Measurements from ENCODE around the gene GRID1. TPM values are rescaled to one million over a fixed set of nuclear protein-coding genes. Genes with fewer than 3 reads are reported as not detected.

GRID1 gene
- polyA plus RNA-seq, 1 donor (not counting 4 experiments of a cell fraction or from before 2014, with no cell fraction given) = 0.01 TPM

- Histone ChIP-seq H3K9me1 (ENCODE audit: control insufficient read depth, extremely low read depth, insufficient read depth, low read length) (no peaks in the 10 kb centered on the region), H3K27ac (ENCODE audit: control insufficient read depth, insufficient read depth, low read length) (no peak overlapping the region), H4K20me1 (ENCODE audit: control insufficient read depth, extremely low read depth, insufficient read depth, low read length) (no peaks in the 10 kb centered on the region), H3K4me1 (ENCODE audit: control insufficient read depth, extremely low read depth, insufficient read depth, low read length) (no peaks in the 10 kb centered on the region), H3K4me2 (ENCODE audit: control insufficient read depth, extremely low read depth, insufficient read depth, low read depth, low read length) (no peak overlapping the region), H3K36me3 (ENCODE audit: control insufficient read depth in 2 of 2, extremely low read depth in 1 of 2, insufficient read depth in 2 of 2, low read length in 2 of 2) (no peaks in the 10 kb centered on the region), H3K9ac (ENCODE audit: control insufficient read depth, extremely low read depth, insufficient read depth, low read length) (no peak overlapping the region), H3K79me2 (ENCODE audit: control insufficient read depth, insufficient read depth, low read length) (no peaks in the 10 kb centered on the region), H3K4me3 (ENCODE audit: control insufficient read depth in 2 of 3, extremely low read depth in 1 of 3, insufficient read depth in 2 of 3, low read depth in 1 of 3, low read length in 3 of 3) (no peak overlapping the region), H3K9me3 (ENCODE audit: control insufficient read depth, low read depth, low read length) (no peaks in the 10 kb centered on the region), H3K27me3 (ENCODE audit: control insufficient read depth, extremely low read depth, insufficient read depth, low read length) (no peaks in the 10 kb centered on the region), H2AFZ (ENCODE audit: control insufficient read depth, low read length) (no peak overlapping the region)
- dilution Hi-C loops (cut with MboI; ENCODE audit: extremely low pct_ligation_motif_present, low sequenced_read_pairs) = no loop called here
- TF ChIP-seq EZH2 (IDR thresholded peaks at IDR 0.05; ENCODE audit: low read length) = no peak
- TF ChIP-seq CTCF (optimal IDR thresholded peaks at IDR 0.05 in 1 of 3, IDR thresholded peaks at IDR 0.05 in 1 of 3, conservative IDR thresholded peaks at IDR 0.05 in 1 of 3; ENCODE audit: extremely low read depth in 1 of 3, insufficient read depth in 2 of 3, low read length in 3 of 3) = peak in 2 of 3 experiments; percentile 10 to 33
- DNase-seq (ENCODE audit: low read depth, low spot score) (no peak), FAIRE-seq (no peak)
Measured at GRCh38 chr10:85786401-85786899, 580.1 kb downstream of the GRID1 start.

GRCh38 chr10:85784792-85785191, 581.8 kb downstream of the GRID1 start:
- Histone ChIP-seq H3K4me1 (ENCODE audit: control insufficient read depth, extremely low read depth, insufficient read depth, low read length) (no peaks in the 10 kb centered on the region), H3K9ac (ENCODE audit: control insufficient read depth, extremely low read depth, insufficient read depth, low read length) (no peak overlapping the region), H3K9me1 (ENCODE audit: control insufficient read depth, extremely low read depth, insufficient read depth, low read length) (no peaks in the 10 kb centered on the region), H3K4me2 (ENCODE audit: control insufficient read depth, extremely low read depth, insufficient read depth, low read depth, low read length) (no peak overlapping the region), H4K20me1 (ENCODE audit: control insufficient read depth, extremely low read depth, insufficient read depth, low read length) (no peaks in the 10 kb centered on the region), H3K27ac (ENCODE audit: control insufficient read depth, insufficient read depth, low read length) (no peak overlapping the region), H3K79me2 (ENCODE audit: control insufficient read depth, insufficient read depth, low read length) (no peaks in the 10 kb centered on the region), H3K4me3 (ENCODE audit: control insufficient read depth in 2 of 3, extremely low read depth in 1 of 3, insufficient read depth in 2 of 3, low read depth in 1 of 3, low read length in 3 of 3) (no peak overlapping the region), H3K36me3 (ENCODE audit: control insufficient read depth in 2 of 2, extremely low read depth in 1 of 2, insufficient read depth in 2 of 2, low read length in 2 of 2) (no peaks in the 10 kb centered on the region), H2AFZ (ENCODE audit: control insufficient read depth, low read length) (no peak overlapping the region), H3K27me3 (ENCODE audit: control insufficient read depth, extremely low read depth, insufficient read depth, low read length) (no peaks in the 10 kb centered on the region), H3K9me3 (ENCODE audit: control insufficient read depth, low read depth, low read length) (no peaks in the 10 kb centered on the region)
- DNase-seq (ENCODE audit: low read depth, low spot score) = no peak
- no peak for TF ChIP-seq CTCF (optimal IDR thresholded peaks at IDR 0.05 in 1 of 3, IDR thresholded peaks at IDR 0.05 in 1 of 3, conservative IDR thresholded peaks at IDR 0.05 in 1 of 3; ENCODE audit: extremely low read depth in 1 of 3, insufficient read depth in 2 of 3, low read length in 3 of 3)
- TF ChIP-seq EZH2 (IDR thresholded peaks at IDR 0.05; ENCODE audit: low read length) = no peak
- dilution Hi-C loops (cut with MboI; ENCODE audit: extremely low pct_ligation_motif_present, low sequenced_read_pairs) = no loop called here
- no peak for FAIRE-seq
